Activated CD8-positive, alpha-beta memory T cell treated with anti-CD3 and anti-CD28 coated beads, Interleukin-2, amount 10 ng/mL, durations not matched to agents 7 days and 5 days (primary cell): ENCODE results near the gene ACER3. TPM values are rescaled to one million over a fixed set of nuclear protein-coding genes. Genes with fewer than 3 reads are reported as not detected.

Experiments used
- ATAC-seq: fragments of 150-1000 bp; cut with Tn5 transposase; one replicate; pipeline ENCODE4 v1.10.0; 2021; ENCODE audit warnings: moderate library complexity
- CTCF ChIA-PET: fragments of 350-600 bp; sonication (Branson Sonifier 250); formaldehyde crosslinking; loops from one replicate; lab custom pipeline; 2021; ENCODE audit warnings: antibody characterized with exemption; lab: Charles Lee
- DNase-seq: peaks from one replicate; pipeline ENCODE4 v3.0.0-alpha.2; 2020
- H3K27ac Mint-ChIP-seq: one replicate; pipeline ENCODE4 v1.8.0; 2021; ENCODE audit warnings: mild to moderate bottlenecking, mixed read lengths
- H3K27me3 Mint-ChIP-seq: one replicate; pipeline ENCODE4 v1.8.0; 2021; ENCODE audit warnings: mixed read lengths
- H3K36me3 Mint-ChIP-seq: one replicate; pipeline ENCODE4 v1.8.0; 2021; ENCODE audit warnings: mild to moderate bottlenecking, mixed read lengths
- H3K4me1 Mint-ChIP-seq: one replicate; pipeline ENCODE4 v1.8.0; 2021; ENCODE audit warnings: mixed read lengths
- H3K4me3 Mint-ChIP-seq: one replicate; pipeline ENCODE4 v1.8.0; 2021; ENCODE audit warnings: mild to moderate bottlenecking, moderate library complexity, mixed read lengths
- H3K9me3 Mint-ChIP-seq: one replicate; pipeline ENCODE4 v1.8.0; 2022; ENCODE audit warnings: low read depth, mixed read lengths
- total RNA-seq, 2 experiments: library from RNA; stranded (reverse); gene quantifications; one replicate each; pipeline ENCODE4 v1.2.3, GENCODE V29; 2021

The ACER3 gene
- total RNA-seq, 2 experiments from 2014 or later: 11.0 to 13.3 TPM

DNA sequence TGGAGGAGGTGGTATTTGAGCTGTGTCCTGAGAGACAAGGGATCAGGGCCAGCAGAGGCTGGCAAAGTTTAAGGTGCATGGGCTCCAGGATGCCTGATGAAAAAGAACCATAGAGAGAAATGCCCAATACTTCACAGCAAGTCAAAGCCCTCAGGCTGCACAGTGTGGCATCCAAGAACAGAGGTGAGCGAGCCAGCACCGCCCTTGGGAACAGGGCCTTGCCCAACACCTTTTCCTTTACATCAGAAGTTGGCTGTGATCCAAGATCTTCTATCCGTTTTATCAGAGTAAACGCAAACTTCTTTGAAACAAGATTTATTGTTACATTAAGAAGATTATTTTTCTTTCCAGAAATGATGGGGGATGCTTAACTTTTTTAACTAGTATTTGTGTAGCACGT is 174.9 kb downstream of the ACER3 start:
- no peak for ATAC-seq
- Mint-ChIP-seq H3K27me3 (peaks cover 42% of the 10 kb centered on the region), H3K27ac (no peak overlapping the region)

DNA sequence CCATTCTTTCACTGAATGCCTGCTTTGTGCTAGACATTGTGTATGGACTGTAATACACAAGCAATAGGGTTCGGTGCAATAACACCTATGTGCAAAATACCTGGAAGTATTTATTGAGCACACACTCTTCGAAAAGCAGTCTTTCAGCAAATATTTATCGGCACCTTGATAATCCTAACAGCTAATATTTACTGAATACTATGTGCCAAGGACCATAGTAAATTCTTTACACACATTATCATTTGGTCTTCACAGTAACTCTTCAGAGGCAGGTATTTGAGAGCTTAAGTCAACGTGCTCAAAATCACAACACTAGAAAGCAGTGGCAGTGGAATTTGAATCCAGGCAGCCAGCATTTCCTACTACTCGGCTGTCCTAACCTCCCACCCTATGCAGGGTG is 175.7 kb downstream of the ACER3 start:
- ATAC-seq (no peak), DNase-seq (no peak)
- Mint-ChIP-seq H3K4me1 (peaks cover 8% of the 10 kb centered on the region), H3K4me3 (no peak overlapping the region), H3K9me3 (no peaks in the 10 kb centered on the region), H3K27me3 (peaks cover 49% of the 10 kb centered on the region), H3K27ac (no peak overlapping the region), H3K36me3 (no peaks in the 10 kb centered on the region)
- CTCF ChIA-PET: interaction anchor here (1.8 to 3.3 kb wide), 3 partner anchors 11 to 227 kb away, joined by 5 to 10 read pairs (median 6); no protein-coding TSS in a partner anchor

More for the DNA sequence above, 174.9 kb downstream of the ACER3 start:
- H3K36me3 Mint-ChIP-seq: no peaks in the 10 kb centered on the region
- no peak for DNase-seq
- H3K9me3 Mint-ChIP-seq: no peaks in the 10 kb centered on the region
- CTCF ChIA-PET: interaction anchor here (1.9 to 3.3 kb wide), 2 partner anchors 56 to 226 kb away, joined by 6 to 10 read pairs; no protein-coding TSS in a partner anchor
- no peak overlapping the region for H3K4me3 Mint-ChIP-seq
- peaks cover 8% of the 10 kb centered on the region for H3K4me1 Mint-ChIP-seq

DNA sequence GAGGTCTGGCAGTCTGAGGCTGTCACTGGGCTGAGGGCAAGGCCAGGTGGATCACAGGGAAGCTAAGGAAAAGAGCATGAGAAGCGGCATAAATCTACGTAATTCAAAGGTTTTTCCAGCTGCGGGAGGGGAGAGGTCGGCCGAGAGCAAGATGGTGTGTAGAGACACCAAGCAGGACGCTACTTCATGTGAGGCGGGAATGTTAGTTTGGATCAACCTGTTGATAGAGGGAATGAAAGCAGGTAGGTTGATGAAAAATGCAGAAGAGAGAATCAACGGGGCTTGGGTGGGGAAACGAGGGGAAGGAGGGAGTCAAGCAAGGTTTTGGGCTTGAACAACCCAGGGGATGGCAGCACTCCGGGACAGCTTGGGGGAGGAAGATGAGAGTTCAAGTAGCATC is 176.3 kb downstream of the ACER3 start:
- DNase-seq: no peak
- CTCF ChIA-PET: interaction anchor here (1.8 to 3.3 kb wide), 3 partner anchors 10 to 228 kb away, joined by 5 to 10 read pairs (median 6); no protein-coding TSS in a partner anchor
- peaks cover 50% of the 10 kb centered on the region for H3K27me3 Mint-ChIP-seq
- ATAC-seq: no peak
- H3K27ac Mint-ChIP-seq: no peak overlapping the region
- H3K4me1 Mint-ChIP-seq: peaks cover 8% of the 10 kb centered on the region
- no peaks in the 10 kb centered on the region for H3K9me3 Mint-ChIP-seq
- no peaks in the 10 kb centered on the region for H3K36me3 Mint-ChIP-seq
- no peak overlapping the region for H3K4me3 Mint-ChIP-seq

DNA sequence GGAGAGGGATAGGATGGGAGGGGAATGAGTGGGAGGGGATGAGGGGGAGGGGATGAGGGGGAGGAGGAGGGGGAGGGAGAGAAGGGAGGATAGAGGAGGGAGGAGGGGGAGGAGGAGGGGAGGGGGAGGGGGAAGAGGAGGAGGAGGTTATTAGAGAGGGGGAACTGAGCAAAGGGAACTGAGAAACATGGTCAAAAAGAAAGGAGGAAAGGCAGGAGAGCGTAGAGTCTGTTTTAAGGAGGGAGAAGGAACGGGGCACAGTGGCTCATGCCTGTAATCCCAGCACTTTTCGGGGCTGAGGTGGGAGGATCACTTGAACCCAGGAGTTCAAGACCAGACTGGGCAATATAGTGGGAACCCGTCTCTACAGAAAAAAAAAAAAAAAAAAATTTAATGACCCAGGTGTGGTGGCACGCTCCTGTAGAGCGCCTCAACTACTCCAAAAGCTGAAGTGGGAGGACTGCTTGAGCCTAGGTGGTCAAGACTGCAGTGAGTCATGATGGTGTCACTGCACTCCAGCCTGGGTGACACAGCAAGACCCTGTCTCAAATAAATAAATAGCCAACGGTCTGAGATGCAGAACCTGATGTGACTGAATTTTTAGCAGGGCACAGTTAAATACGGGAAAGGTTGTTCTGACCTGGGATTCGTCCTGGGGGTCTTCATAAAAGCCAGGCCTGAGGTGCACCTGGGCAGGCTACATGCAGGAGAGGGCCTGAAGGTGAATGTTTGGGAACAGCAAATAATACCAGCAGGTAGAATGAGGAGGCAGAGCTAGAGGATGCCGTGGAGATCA is 177.5 kb downstream of the ACER3 start:
- Mint-ChIP-seq H3K27ac (no peak overlapping the region), H3K4me1 (peaks cover 8% of the 10 kb centered on the region), H3K36me3 (no peaks in the 10 kb centered on the region), H3K9me3 (no peaks in the 10 kb centered on the region), H3K4me3 (no peak overlapping the region), H3K27me3 (peaks cover 50% of the 10 kb centered on the region)
- CTCF ChIA-PET: interaction anchor here (2.2 kb wide), 1 partner anchor 10 kb away, joined by 6 read pairs; no protein-coding TSS in a partner anchor
- ATAC-seq (no peak), DNase-seq (no peak)

DNA sequence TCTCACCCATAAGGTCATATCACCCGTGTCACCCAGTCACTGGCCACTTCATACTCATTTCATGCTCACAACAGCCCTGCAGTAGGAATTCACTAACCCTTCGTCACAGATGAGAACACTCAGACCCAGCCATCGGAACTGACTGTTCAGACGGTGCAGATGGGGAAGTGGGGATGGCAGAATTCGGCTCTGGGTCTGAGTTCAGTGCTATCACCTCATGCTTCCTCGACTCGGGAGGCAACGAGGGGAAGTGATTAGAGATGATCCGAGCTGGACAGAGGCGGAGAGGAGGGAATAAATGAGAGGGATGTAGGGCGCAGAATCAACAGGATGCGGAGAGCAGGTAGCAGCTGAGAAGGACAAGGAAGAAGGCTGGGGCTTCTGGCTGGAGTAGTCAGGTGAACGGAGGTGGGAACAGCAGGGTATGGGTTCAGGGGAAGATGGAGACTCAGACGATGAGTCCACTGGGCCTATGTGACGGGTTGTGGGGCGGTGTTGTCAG is 178.2 kb downstream of the ACER3 start:
- CTCF ChIA-PET: interaction anchor here (1.5 to 2.9 kb wide), 3 partner anchors 9 to 120 kb away, joined by 5 to 22 read pairs (median 6); no protein-coding TSS in a partner anchor
- Mint-ChIP-seq H3K27me3 (peaks cover 52% of the 10 kb centered on the region), H3K4me1 (peaks cover 8% of the 10 kb centered on the region), H3K36me3 (no peaks in the 10 kb centered on the region), H3K27ac (no peak overlapping the region), H3K4me3 (peak overlapping the region; percentile 1), H3K9me3 (no peaks in the 10 kb centered on the region)
- ATAC-seq: no peak
- DNase-seq: no peak

DNA sequence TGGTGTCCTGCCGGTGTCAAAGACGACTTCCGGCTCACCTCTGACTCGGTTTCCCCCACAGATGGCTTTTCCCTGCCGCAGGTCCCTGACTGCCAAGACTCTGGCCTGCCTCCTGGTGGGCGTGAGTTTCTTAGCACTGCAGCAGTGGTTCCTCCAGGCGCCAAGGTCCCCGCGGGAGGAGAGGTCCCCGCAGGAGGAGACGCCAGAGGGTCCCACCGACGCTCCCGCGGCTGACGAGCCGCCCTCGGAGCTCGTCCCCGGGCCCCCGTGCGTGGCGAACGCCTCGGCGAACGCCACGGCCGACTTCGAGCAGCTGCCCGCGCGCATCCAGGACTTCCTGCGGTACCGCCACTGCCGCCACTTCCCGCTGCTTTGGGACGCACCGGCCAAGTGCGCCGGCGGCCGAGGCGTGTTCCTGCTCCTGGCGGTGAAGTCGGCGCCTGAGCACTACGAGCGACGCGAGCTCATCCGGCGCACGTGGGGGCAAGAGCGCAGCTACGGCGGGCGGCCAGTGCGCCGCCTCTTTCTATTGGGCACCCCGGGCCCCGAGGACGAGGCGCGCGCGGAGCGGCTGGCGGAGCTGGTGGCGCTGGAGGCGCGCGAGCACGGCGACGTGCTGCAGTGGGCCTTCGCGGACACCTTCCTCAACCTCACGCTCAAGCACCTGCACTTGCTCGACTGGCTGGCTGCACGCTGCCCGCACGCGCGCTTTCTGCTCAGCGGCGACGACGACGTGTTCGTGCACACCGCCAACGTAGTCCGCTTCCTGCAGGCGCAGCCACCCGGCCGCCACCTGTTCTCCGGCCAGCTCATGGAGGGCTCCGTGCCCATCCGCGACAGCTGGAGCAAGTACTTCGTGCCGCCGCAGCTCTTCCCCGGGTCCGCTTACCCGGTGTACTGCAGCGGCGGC is 179.0 kb downstream of the ACER3 start:
- no peak overlapping the region for H3K27ac Mint-ChIP-seq

DNA sequence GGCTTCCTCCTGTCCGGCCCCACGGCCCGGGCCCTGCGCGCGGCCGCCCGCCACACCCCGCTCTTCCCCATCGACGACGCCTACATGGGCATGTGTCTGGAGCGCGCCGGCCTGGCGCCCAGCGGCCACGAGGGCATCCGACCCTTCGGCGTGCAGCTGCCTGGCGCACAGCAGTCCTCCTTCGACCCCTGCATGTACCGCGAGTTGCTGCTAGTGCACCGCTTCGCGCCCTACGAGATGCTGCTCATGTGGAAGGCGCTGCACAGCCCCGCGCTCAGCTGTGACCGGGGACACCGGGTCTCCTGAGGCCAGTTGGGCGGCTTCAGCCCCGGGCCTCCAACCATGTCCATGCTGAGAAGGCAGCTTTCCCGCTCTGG is 179.7 kb downstream of the ACER3 start:
- ATAC-seq (no peak), DNase-seq (peak; percentile 27)
- H3K4me1 Mint-ChIP-seq: peaks cover 4% of the 10 kb centered on the region
- no peak overlapping the region for H3K27ac Mint-ChIP-seq
- CTCF ChIA-PET: interaction anchor here (0.8 to 2.9 kb wide), 8 partner anchors 7 to 318 kb away, joined by 3 to 22 read pairs (median 4); no protein-coding TSS in a partner anchor
- peaks cover 60% of the 10 kb centered on the region for H3K27me3 Mint-ChIP-seq
- no peaks in the 10 kb centered on the region for H3K9me3 Mint-ChIP-seq
- H3K4me3 Mint-ChIP-seq: no peak overlapping the region
- no peaks in the 10 kb centered on the region for H3K36me3 Mint-ChIP-seq

More for the DNA sequence above, 179.0 kb downstream of the ACER3 start:
- peaks cover 4% of the 10 kb centered on the region for H3K4me1 Mint-ChIP-seq
- CTCF ChIA-PET: interaction anchor here (0.6 to 2.9 kb wide), 7 partner anchors 8 to 120 kb away, joined by 3 to 22 read pairs (median 5); partner anchors contain the start of gene CAPN5
- DNase-seq (peak; percentile 45), ATAC-seq (peak; percentile 60)
- no peaks in the 10 kb centered on the region for H3K36me3 Mint-ChIP-seq
- H3K9me3 Mint-ChIP-seq: no peaks in the 10 kb centered on the region
- H3K27me3 Mint-ChIP-seq: peaks cover 59% of the 10 kb centered on the region
- no peak overlapping the region for H3K4me3 Mint-ChIP-seq

DNA sequence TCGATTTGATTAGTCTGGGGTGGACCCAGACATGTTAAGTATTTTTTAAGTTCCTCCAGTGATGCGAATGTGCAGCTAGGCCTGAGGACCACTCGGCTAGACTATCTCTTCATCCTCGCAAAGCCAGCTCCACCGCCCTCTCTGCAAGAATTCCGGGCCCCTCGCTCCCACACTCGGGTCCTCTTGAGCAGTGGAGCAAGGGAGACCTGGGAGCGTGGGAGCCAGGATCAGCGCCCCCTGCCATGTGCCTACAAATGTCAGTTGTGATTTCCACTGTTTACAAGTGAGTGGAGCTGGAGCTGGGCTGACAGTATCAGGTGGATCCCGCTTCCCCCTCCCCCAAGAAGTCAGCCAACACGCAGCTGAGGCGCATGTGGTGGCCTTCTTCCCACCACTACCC is 180.2 kb downstream of the ACER3 start:
- Mint-ChIP-seq H3K4me1 (peaks cover 5% of the 10 kb centered on the region), H3K27ac (no peak overlapping the region), H3K4me3 (no peak overlapping the region), H3K9me3 (no peaks in the 10 kb centered on the region), H3K36me3 (no peaks in the 10 kb centered on the region), H3K27me3 (peaks cover 60% of the 10 kb centered on the region)
- no peak for ATAC-seq
- CTCF ChIA-PET: interaction anchor here (0.8 to 2.9 kb wide), 3 partner anchors 51 to 319 kb away, joined by 3 to 22 read pairs (median 3); no protein-coding TSS in a partner anchor
- DNase-seq: no peak

DNA sequence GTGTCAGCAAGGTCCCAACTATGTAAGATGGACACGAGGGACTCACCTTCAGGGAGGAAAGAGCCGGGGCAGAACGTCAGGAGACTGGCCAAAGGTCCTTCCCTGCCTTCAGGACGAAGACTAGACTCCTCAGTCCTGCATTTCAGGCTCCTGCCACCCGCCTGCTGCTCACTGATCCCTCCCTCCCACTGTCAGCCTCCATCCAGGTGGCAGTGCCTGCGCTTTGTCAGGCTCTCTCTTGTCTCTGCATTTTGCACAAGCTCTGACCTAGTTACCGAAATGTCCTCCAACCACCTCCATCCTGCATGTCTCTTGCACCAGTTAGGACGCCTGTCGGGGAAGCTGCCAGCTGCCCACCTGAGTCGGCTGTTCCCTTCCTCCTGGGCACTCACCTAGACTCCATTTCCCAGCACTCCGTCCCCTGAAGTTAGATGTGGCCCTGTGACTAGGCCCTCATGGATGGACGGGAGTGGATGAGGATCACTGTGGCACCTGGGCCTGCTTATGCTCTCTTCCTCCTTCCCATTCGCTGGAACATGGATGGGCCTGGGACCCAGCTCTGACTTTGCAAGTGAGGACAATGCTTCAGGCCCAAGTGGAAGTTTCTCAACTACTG is 181.5 kb downstream of the ACER3 start:
- Mint-ChIP-seq H3K36me3 (no peaks in the 10 kb centered on the region), H3K9me3 (no peaks in the 10 kb centered on the region), H3K27me3 (peaks cover 55% of the 10 kb centered on the region), H3K4me1 (peaks cover 14% of the 10 kb centered on the region), H3K4me3 (no peak overlapping the region), H3K27ac (no peak overlapping the region)
- ATAC-seq (no peak), DNase-seq (peak; percentile 35)
- CTCF ChIA-PET: interaction anchor here (0.8 kb wide), 1 partner anchor 49 kb away, joined by 4 read pairs; no protein-coding TSS in a partner anchor

DNA sequence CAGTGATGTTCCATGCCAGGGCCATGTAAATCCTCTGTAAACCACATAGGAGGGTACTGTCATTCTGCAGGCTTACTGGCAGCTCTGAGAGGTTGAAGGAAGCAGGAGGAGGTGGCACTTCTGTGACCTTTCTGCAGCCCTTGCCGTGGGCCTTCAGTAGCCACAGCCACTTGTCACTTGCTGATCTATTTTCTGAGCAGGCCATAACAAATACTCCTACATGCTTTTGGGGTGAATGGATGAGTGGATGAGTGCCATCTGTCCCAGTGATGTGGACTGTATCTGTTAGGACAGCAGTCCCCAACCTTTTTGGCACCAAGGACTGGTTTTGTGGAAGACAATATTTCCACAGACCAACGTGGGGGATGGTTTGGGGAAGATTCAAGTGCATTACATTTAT is 183.6 kb downstream of the ACER3 start:
- CTCF ChIA-PET: interaction anchor here (0.6 to 2.6 kb wide), 5 partner anchors 10 to 125 kb away, joined by 3 to 30 read pairs (median 3); no protein-coding TSS in a partner anchor
- H3K9me3 Mint-ChIP-seq: no peaks in the 10 kb centered on the region
- H3K4me1 Mint-ChIP-seq: peaks cover 10% of the 10 kb centered on the region
- no peaks in the 10 kb centered on the region for H3K36me3 Mint-ChIP-seq
- H3K4me3 Mint-ChIP-seq: no peak overlapping the region
- ATAC-seq: no peak
- H3K27ac Mint-ChIP-seq: no peak overlapping the region
- H3K27me3 Mint-ChIP-seq: peaks cover 41% of the 10 kb centered on the region
- DNase-seq: no peak

DNA sequence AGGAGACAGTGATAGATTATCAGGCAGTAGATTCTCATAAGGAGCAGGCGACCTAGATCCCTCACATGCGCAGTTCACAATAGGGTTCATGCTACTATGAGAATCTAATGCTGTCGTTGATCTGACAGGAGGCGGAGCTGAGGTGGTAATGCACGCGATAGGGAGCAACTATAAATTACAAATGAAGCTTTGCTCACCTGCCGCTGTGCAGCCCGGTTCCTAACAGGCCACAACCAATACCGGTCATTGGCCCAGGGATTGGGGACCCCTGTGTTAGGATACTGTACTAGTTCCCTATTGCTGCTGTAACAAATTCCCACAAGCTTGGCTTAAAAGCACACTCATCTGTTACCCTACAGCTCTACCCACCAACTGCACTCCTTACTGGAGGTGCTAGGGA is 184.2 kb downstream of the ACER3 start:
- Mint-ChIP-seq H3K27ac (no peak overlapping the region), H3K4me3 (no peak overlapping the region), H3K9me3 (no peaks in the 10 kb centered on the region), H3K36me3 (no peaks in the 10 kb centered on the region), H3K4me1 (peaks cover 10% of the 10 kb centered on the region), H3K27me3 (peaks cover 40% of the 10 kb centered on the region)
- ATAC-seq (no peak), DNase-seq (peak; percentile 18)
- CTCF ChIA-PET: interaction anchor here (0.6 to 2.6 kb wide), 10 partner anchors 9 to 171 kb away, joined by 3 to 30 read pairs (median 3); no protein-coding TSS in a partner anchor

DNA sequence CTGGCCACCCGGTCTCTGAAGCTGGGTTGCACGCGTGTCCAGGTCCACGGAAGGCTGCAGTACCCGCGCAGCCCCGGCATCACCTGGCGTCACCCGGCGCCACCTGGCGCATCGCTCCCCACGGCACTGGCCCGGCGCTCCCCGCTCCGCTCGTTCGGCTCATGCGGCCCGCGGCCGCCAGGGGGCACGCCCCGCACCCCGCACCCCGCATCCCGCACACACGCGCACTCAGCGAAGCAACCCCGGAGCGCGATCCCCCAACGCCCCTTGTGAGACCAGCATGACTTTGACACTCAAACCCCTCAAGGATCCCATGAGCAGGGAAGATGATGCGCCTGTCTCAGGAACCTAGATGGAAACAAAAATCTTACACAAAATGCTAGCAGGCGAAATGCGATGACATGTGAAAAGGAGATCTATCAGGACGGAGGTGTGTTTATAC is 185.4 kb downstream of the ACER3 start:
- Mint-ChIP-seq H3K27me3 (peaks cover 33% of the 10 kb centered on the region), H3K36me3 (no peaks in the 10 kb centered on the region), H3K9me3 (no peaks in the 10 kb centered on the region), H3K4me3 (no peak overlapping the region), H3K4me1 (peaks cover 10% of the 10 kb centered on the region), H3K27ac (no peak overlapping the region)
- DNase-seq (peak; percentile 65), ATAC-seq (peak; percentile 59)
- CTCF ChIA-PET: interaction anchor here (0.8 to 2.6 kb wide), 9 partner anchors 15 to 236 kb away, joined by 3 to 30 read pairs (median 4); no protein-coding TSS in a partner anchor
